ENCODE data around the gene GRK5. TPM values are rescaled to one million over a fixed set of nuclear protein-coding genes. Genes with fewer than 3 reads are reported as not detected.

GRK5 gene
- total RNA-seq, 4 donors from 2014 or later = 5.4 to 13.0 (median 10.6) TPM

DNA sequence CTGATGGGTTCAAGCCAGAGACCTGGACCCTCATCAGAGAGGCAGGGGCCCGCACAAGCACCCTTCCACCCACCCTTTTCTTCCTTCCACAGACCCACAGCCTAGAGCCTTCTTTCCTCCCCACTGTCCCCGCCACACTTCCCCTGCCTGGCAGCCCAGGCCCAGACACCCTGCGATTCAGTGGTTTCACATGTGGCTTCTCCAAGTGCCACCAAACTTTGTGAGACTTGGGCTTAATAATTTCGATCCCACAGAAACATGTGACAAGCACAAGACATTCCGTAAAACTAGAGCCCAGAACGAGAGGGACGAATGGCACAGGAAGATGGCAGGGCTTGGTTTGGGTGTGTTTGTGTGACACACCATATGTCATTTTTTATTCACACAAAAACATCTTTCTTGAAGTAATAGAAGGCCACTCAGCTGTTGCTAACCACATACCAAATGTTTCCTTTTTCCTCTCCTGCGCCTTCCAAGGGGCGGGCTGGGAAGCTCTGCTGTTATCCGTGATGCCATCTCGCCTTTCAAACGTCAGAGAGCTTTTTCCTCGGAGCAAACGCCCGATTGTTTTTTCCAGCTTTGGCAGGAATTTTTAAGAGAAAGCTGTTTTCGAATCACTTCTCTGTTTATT is 162.9 kb downstream of the GRK5 start:
- H3K4me3 ChIP-seq (ENCODE audit: low read depth, poor library complexity, severe bottlenecking) = no peak overlapping the region
- intact Hi-C loops (cut with DNase I; ENCODE audit: low total_unique reads) = no loop called here
- DNase-seq (ENCODE audit: low spot score in 2 of 2) = peak in 1 of 2 donors; percentile 56
- whole genome bisulfite sequencing, 2 donors = 35 to 44% methylated on average over 16 of the region's 16 CpGs
- TF ChIP-seq POLR2A (IDR thresholded peaks at IDR 0.05) = no peak
- TF ChIP-seq CTCF (IDR thresholded peaks at IDR 0.05) = no peak

DNA sequence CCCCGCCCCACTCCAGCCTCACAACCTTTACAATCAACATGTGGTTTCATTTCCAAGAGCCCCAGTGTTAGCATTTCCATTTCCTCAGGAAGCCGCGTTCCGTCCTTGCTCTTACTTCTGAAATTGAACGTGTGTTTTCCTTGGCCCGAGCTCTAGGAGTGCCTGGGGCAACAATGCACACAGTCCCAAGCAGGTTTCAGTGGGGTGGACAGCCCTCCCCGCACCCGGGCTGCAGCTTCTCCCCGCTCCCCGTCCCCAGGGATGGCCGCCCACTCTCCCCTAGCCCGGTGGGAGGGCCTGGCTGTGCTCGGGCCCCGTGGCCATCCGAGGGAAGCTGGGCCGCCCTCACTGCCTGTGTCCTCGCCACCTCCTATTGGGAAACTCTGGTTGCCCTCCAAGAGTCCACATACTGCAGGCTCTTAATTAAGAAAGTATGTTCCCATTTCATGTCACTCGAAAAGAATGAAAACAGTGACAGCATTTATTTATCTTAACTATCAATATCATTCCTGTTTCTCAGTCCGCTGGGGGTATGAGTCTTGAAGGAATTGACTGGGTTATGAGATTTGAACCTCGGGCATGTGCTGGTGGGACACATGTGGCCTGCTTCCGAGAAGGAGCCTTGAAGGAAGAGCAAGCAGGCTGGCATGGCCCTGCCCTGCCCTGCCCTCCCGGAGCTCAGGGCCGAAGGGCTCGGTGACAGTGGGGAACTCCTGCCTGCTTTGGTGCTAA is 163.8 kb downstream of the GRK5 start:
- WGBS, 2 donors = 37 to 40% methylated on average over 24 of the region's 24 CpGs
- H3K4me3 ChIP-seq (ENCODE audit: low read depth, poor library complexity, severe bottlenecking) = no peak overlapping the region
- DNase-seq (ENCODE audit: low spot score in 2 of 2) = peak; percentile 75 to 95
- TF ChIP-seq CTCF (IDR thresholded peaks at IDR 0.05) (no peak), POLR2A (IDR thresholded peaks at IDR 0.05) (no peak)
- intact Hi-C loops (cut with DNase I; ENCODE audit: low total_unique reads) = no loop called here

GRCh38 chr10:119371704-119372663 is 164.6 kb downstream of the GRK5 start:
- DNase-seq (ENCODE audit: low spot score in 2 of 2) = no peak
- no peak for TF ChIP-seq CTCF (IDR thresholded peaks at IDR 0.05)
- TF ChIP-seq POLR2A (IDR thresholded peaks at IDR 0.05) = no peak
- 84 to 90% methylated on average over 7 of the region's 7 CpGs for WGBS, 2 donors
- intact Hi-C loops (cut with DNase I; ENCODE audit: low total_unique reads) = no loop called here
- H3K4me3 ChIP-seq (ENCODE audit: low read depth, poor library complexity, severe bottlenecking) = no peak overlapping the region

DNA sequence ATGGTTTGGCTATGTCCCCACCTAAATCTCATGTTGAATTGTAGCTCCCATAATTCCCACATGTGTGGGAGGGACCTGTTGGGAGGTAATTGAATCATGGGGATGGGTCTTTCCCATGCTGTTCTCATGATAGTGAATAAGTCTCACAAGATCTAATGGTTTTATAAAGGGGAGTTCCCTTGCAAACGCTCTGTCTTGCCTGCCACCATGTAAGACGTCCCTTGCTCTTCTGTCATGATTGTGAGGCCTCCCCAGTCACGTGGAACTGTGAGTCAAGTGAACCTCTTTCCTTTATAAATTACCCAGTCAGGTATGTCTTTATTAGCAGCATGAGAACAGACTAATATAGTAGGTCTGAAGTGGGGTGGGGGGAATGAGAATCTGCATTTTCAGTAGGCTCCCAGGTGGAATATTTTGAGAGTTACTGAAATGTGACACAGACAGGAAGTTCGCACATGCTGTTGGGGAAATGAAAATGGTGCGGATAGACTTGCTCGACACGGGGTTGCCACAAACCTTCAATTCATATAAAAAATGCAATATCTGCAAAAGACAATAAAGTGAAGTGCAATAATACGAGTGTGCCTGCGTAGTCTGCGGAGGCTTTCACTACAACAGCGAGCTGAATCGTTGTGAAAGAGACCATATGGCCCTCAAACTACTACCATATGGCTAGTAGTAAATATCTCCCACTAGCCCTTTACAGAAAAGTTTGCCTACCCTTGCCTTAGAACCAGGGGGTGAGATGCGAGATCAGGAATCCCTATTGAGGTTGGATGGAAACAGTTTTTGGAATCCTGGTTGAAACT is 166.1 kb downstream of the GRK5 start:
- H3K4me3 ChIP-seq (ENCODE audit: low read depth, poor library complexity, severe bottlenecking) = no peak overlapping the region
- WGBS, 2 donors = 87 to 92% methylated on average over 13 of the region's 13 CpGs
- no peak for DNase-seq (ENCODE audit: low spot score in 2 of 2)
- TF ChIP-seq POLR2A (IDR thresholded peaks at IDR 0.05) = no peak
- no peak for TF ChIP-seq CTCF (IDR thresholded peaks at IDR 0.05)
- intact Hi-C loops (cut with DNase I; ENCODE audit: low total_unique reads) = no loop called here

- TF ChIP-seq CTCF (IDR thresholded peaks at IDR 0.05) (no peak), POLR2A (IDR thresholded peaks at IDR 0.05) (no peak)
- 88 to 93% methylated on average over 4 of the region's 4 CpGs for WGBS, 2 donors
- intact Hi-C loops (cut with DNase I; ENCODE audit: low total_unique reads) = no loop called here
- DNase-seq (ENCODE audit: low spot score in 2 of 2) = no peak
- no peak overlapping the region for H3K4me3 ChIP-seq (ENCODE audit: low read depth, poor library complexity, severe bottlenecking)
These were observed 166.9 kb downstream of the GRK5 start for GRCh38 chr10:119374236-119374635.

All from lower leg skin (tissue), 4 donors.